Testis (tissue), 3 donors: Measurements from ENCODE around the gene PPARA. TPM values are rescaled to one million over a fixed set of nuclear protein-coding genes. Genes with fewer than 3 reads are reported as not detected.
A peak's percentile ranks its signal among the peaks of the same experiment; 100 is the strongest.

Experiments
- DNase-seq: peaks from one replicate; pipeline ENCODE4 v3.0.0-alpha.2; 2019
- H3K27ac ChIP-seq, 2 donors: fragments of 200-600 bp; sonication (generic); one replicate each; pipeline ENCODE4 v1.5.1; 2019
- H3K27me3 ChIP-seq: fragments of 200-600 bp; sonication (generic); one replicate; pipeline ENCODE4 v1.5.1; 2019
- H3K36me3 ChIP-seq: fragments of 200-600 bp; sonication (generic); one replicate; pipeline ENCODE4 v1.5.1; 2017; ENCODE audit warnings: low read depth; ENCODE audit errors: missing control alignments
- H3K4me1 ChIP-seq: fragments of 200-600 bp; sonication (generic); one replicate; pipeline ENCODE4 v1.5.1; 2019
- H3K4me3 ChIP-seq, 2 donors: fragments of 200-600 bp; sonication (generic); one replicate each; pipeline ENCODE4 v1.5.1; 2017 to 2019
- H3K9me3 ChIP-seq: fragments of 200-600 bp; sonication (generic); one replicate; pipeline ENCODE4 v1.5.1; 2017
- POLR2A ChIP-seq: fragments of 450-650 bp; IDR thresholded peaks from one replicate; pipeline ENCODE4 v1.6.1; 2017; ENCODE audit warnings: antibody characterized with exemption, mild to moderate bottlenecking, moderate library complexity
- WGBS, 2 donors: methylation state at CpG; one replicate each; pipeline ENCODE4 v1.1.5; 2018; 5-methylcytosine and 5-hydroxymethylcytosine counted together
- intact Hi-C: fragments of 100-400 bp; cut with DNase I; formaldehyde crosslinking; loops from one replicate; pipeline ENCODE4 v1.15.1; 2023; ENCODE audit warnings: low total_unique reads
- polyA plus RNA-seq: library from polyadenylated mRNA; stranded (reverse); fragments of 350-450 nt; fragmentation: Illumina TruSeq; extraction: RNeasy Lipid Tissue Mini Kit (QIAGEN cat#74804); gene quantifications from one replicate; pipeline ENCODE4 v1.2.3, GENCODE V29; 2014; ENCODE audit warnings: low read depth, low replicate concordance; ENCODE audit not compliant: insufficient read depth
- total RNA-seq, 2 donors: library from RNA; depleted of rRNA; stranded (reverse); fragments of >200 nt; gene quantifications; one replicate each; pipeline ENCODE4 v1.2.3, GENCODE V29; 2016
- TF ChIP-seq, protein P1 (sequence below), 3 experiments: fragments of 450-650 bp in 2 of 3; fragments of 200-600 bp in 1 of 3; sonication (generic) in 1 of 3; IDR thresholded peaks; one replicate each; pipeline ENCODE4 v1.5.1; 2016 to 2019; ENCODE audit warnings: antibody characterized with exemption in 3 of 3, mild to moderate bottlenecking in 2 of 3, moderate library complexity in 1 of 3

PPARA gene
- total and polyA plus RNA-seq, 3 donors from 2014 or later = 4.8 to 19.9 (median 18.1) TPM

GRCh38 chr22:46172522-46173110, 22.3 kb downstream of the PPARA start:
- Histone ChIP-seq H3K27me3 (no peaks in the 10 kb centered on the region), H3K4me1 (peaks cover 10% of the 10 kb centered on the region), H3K36me3 (no peaks in the 10 kb centered on the region), H3K27ac (peak overlapping the region; percentile 67 to 84), H3K4me3 (no peak overlapping the region), H3K9me3 (no peaks in the 10 kb centered on the region)
- 65 to 67% methylated on average over 11 of the region's 11 CpGs for WGBS, 2 donors
- intact Hi-C loops = no loop called here
- TF ChIP-seq, protein P1, sequence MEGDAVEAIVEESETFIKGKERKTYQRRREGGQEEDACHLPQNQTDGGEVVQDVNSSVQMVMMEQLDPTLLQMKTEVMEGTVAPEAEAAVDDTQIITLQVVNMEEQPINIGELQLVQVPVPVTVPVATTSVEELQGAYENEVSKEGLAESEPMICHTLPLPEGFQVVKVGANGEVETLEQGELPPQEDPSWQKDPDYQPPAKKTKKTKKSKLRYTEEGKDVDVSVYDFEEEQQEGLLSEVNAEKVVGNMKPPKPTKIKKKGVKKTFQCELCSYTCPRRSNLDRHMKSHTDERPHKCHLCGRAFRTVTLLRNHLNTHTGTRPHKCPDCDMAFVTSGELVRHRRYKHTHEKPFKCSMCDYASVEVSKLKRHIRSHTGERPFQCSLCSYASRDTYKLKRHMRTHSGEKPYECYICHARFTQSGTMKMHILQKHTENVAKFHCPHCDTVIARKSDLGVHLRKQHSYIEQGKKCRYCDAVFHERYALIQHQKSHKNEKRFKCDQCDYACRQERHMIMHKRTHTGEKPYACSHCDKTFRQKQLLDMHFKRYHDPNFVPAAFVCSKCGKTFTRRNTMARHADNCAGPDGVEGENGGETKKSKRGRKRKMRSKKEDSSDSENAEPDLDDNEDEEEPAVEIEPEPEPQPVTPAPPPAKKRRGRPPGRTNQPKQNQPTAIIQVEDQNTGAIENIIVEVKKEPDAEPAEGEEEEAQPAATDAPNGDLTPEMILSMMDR (IDR thresholded peaks at IDR 0.05) = no peak
- TF ChIP-seq POLR2A = no peak
- no peak for DNase-seq

DNA sequence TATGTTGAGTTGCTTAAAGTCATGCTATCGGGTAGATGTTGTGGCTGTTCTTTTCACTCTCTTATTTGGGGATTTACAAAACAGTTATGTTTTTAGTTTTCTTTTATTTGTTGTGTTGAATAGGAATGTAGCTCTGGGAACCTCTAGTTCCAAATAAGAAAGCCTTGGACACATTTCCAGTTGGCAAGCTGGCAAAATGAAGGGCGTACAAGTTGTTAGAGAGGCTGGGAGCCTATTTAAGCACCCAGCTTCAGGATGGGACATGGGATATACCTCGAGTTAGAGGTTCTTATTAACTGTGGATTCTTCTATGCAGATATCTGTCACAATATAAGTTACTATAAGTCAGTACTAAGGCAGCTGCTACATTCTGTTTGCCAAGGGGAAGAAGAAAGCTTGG, 22.8 kb downstream of the PPARA start:
- intact Hi-C loops = no loop called here
- no peaks in the 10 kb centered on the region for H3K27me3 ChIP-seq
- H3K27ac ChIP-seq = peak overlapping the region in 1 of 2 donors; percentile 84
- H3K4me1 ChIP-seq = peaks cover 10% of the 10 kb centered on the region
- no peak overlapping the region for H3K4me3 ChIP-seq
- 55% methylated on average over 3 of the region's 3 CpGs for WGBS, 2 donors
- no peaks in the 10 kb centered on the region for H3K36me3 ChIP-seq
- peak; percentile 74 for DNase-seq
- no peaks in the 10 kb centered on the region for H3K9me3 ChIP-seq
- TF ChIP-seq POLR2A = no peak
- TF ChIP-seq, protein P1 (IDR thresholded peaks at IDR 0.05) = no peak

DNA sequence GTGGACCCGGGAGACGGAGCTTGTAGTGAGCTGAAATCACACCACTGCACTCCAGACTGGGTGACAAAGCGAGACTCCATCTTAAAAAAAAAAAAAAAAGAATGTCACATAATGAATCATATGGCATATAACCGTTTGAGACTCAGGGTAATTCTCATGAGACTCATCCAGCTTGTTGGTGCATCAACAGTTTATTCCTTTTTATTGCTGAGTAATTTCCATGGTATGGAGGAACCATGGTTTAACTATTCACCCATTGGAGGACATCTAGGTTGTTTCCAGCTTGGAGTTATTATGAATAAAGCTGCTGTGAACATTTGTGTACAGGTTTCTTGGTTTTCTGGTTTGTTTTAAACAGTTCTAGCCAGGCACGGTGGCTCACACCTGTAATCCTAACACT, 25.3 kb downstream of the PPARA start:
- Histone ChIP-seq H3K36me3 (no peaks in the 10 kb centered on the region), H3K4me1 (peaks cover 10% of the 10 kb centered on the region), H3K4me3 (no peak overlapping the region), H3K27ac (no peak overlapping the region), H3K27me3 (no peaks in the 10 kb centered on the region), H3K9me3 (no peaks in the 10 kb centered on the region)
- no peak for TF ChIP-seq POLR2A
- TF ChIP-seq, protein P1 (IDR thresholded peaks at IDR 0.05) = no peak
- intact Hi-C loops = no loop called here
- WGBS, 2 donors = 88 to 93% methylated on average over 5 of the region's 5 CpGs
- DNase-seq = no peak

DNA sequence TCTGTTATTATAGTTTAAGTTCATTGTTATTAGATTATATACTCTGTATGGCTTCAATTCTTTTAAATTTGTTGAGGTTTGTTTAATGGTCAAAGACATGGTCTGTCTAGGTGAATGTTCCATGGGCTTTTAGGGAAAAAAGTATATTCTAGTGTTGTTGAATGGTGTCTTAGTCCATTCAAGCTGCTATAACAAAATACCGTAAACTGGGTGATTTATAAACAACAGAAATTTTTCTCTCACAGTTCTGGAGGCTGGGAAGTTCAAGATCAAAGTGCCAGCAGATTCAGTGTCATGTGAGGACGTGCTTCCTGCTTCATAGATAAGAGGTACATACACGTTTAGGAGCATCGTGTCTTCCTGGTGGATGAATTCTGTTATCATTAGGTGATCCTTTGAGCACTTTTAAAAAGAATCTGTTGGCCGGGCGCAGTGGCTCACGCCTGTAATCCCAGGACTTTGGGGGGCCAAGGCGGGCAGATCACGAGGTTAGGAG, 26.2 kb downstream of the PPARA start:
- H3K27ac ChIP-seq = no peak overlapping the region
- peaks cover 5% of the 10 kb centered on the region for H3K4me1 ChIP-seq
- WGBS, 2 donors = 82 to 89% methylated on average over 9 of the region's 9 CpGs
- H3K4me3 ChIP-seq = no peak overlapping the region
- H3K27me3 ChIP-seq = no peaks in the 10 kb centered on the region
- no peaks in the 10 kb centered on the region for H3K36me3 ChIP-seq
- TF ChIP-seq POLR2A = no peak
- TF ChIP-seq, protein P1 (IDR thresholded peaks at IDR 0.05) = no peak
- intact Hi-C loops = no loop called here
- no peaks in the 10 kb centered on the region for H3K9me3 ChIP-seq
- DNase-seq = no peak
